Suprapubic skin (tissue), 4 donors: ENCODE data around the gene LIN54. TPM values are rescaled to one million over a fixed set of nuclear protein-coding genes. Genes with fewer than 3 reads are reported as not detected.
"Not testable (repeated sequence)": the region's sequence is repeated elsewhere in the genome, so short reads cannot be mapped to it uniquely, and the experiment has no call there.

Experiments
- DNase-seq, 2 donors: peaks; one replicate each; pipeline ENCODE4 v3.0.0-alpha.2; 2019; ENCODE audit warnings: low spot score in 2 of 2
- H3K27ac ChIP-seq: fragments of 200-600 bp; sonication (generic); one replicate; pipeline ENCODE4 v1.5.1; 2019
- H3K27me3 ChIP-seq: fragments of 200-600 bp; sonication (generic); one replicate; pipeline ENCODE4 v1.5.1; 2019
- H3K36me3 ChIP-seq: fragments of 200-600 bp; sonication (generic); one replicate; pipeline ENCODE4 v1.5.1; 2019
- H3K4me1 ChIP-seq: fragments of 200-600 bp; sonication (generic); one replicate; pipeline ENCODE4 v1.5.1; 2019
- H3K4me3 ChIP-seq: fragments of 200-600 bp; sonication (generic); one replicate; pipeline ENCODE4 v1.5.1; 2019; ENCODE audit warnings: mild to moderate bottlenecking
- H3K9me3 ChIP-seq: fragments of 200-600 bp; sonication (generic); one replicate; pipeline ENCODE4 v1.5.1; 2019
- EP300 ChIP-seq: sonication (generic); formaldehyde crosslinking; IDR thresholded peaks from one replicate; pipeline ENCODE4 v1.6.1; 2017; ENCODE audit warnings: antibody characterized with exemption
- POLR2A ChIP-seq, 2 donors: fragments of 450-650 bp; IDR thresholded peaks; one replicate each; pipeline ENCODE4 v1.6.1; 2017; ENCODE audit warnings: antibody characterized with exemption in 2 of 2, mild to moderate bottlenecking in 2 of 2, moderate library complexity in 2 of 2
- POLR2AphosphoS5 ChIP-seq, 3 donors: sonication (generic); formaldehyde crosslinking; IDR thresholded peaks; one replicate each; pipeline ENCODE4 v1.6.1; 2017; ENCODE audit warnings: antibody characterized with exemption in 3 of 3
- WGBS: methylation state at CpG from one replicate; pipeline ENCODE4 v1.1.5; 2018; 5-methylcytosine and 5-hydroxymethylcytosine counted together
- total RNA-seq, 4 donors: library from RNA; depleted of rRNA; stranded (reverse); fragments of >200 nt; gene quantifications; one replicate each; pipeline ENCODE4 v1.1.0, GENCODE V29; 2016
- TF ChIP-seq, protein P1 (sequence below), 2 donors: fragments of 200-600 bp in 1 of 2; fragments of 450-650 bp in 1 of 2; sonication (generic) in 1 of 2; IDR thresholded peaks; one replicate each; pipeline ENCODE4 v1.5.1; 2016 to 2019; ENCODE audit warnings: antibody characterized with exemption in 2 of 2, mild to moderate bottlenecking in 1 of 2, moderate library complexity in 1 of 2

The LIN54 gene
- total RNA-seq = 10 to 100 TPM in 3 of 4 donors, 1 to 10 TPM in 1; 8.6 to 17.4 (median 15.3) TPM

DNA sequence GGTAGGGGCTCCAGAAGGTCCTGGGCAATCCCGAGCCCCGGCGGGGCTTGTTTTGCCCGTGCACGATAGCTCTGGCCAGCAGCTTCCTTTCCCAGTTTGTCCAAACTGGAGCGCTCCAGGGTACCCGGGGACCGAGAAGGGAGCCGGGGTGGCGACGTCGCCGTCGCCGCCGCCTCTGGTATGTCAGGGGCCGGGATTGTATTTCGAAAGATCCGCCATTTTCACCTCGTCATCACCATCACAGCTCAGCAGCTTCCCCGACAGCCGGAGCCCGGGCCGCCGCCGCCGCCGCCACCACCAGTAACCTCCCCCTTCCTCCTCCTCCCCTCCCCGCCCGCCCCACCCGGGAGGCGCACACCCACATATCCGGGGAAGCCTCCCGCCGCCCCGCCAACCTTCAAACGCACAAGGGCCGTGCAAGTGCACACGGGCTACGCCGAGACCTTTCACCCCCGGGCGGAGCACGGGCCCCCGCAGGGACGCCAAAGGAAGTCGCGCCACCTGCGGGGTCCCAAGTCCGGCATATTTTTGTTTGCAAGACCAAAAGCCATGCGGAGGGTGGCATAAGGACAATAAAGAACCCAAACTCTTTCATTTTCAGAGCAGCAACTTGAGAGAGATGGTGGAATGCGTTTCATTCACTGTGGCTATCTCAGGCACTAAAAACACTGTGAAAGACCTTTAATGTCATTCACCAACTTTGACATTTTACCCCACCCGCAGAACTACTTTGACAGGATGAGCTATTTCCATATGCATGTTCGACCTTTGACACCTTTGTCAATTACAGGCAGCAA lies at the start of gene LIN54:
TSS of gene LIN54 (minus strand) at position 302 of the 797 bp plus-strand sequence. CDS start 25,979 bp downstream, outside the sequence.
- TF ChIP-seq EP300 (no peak), POLR2A (IDR thresholded peaks at IDR 0.05) (no peak), POLR2AphosphoS5 (IDR thresholded peaks at IDR 0.05) (no peak)
- TF ChIP-seq, protein P1, sequence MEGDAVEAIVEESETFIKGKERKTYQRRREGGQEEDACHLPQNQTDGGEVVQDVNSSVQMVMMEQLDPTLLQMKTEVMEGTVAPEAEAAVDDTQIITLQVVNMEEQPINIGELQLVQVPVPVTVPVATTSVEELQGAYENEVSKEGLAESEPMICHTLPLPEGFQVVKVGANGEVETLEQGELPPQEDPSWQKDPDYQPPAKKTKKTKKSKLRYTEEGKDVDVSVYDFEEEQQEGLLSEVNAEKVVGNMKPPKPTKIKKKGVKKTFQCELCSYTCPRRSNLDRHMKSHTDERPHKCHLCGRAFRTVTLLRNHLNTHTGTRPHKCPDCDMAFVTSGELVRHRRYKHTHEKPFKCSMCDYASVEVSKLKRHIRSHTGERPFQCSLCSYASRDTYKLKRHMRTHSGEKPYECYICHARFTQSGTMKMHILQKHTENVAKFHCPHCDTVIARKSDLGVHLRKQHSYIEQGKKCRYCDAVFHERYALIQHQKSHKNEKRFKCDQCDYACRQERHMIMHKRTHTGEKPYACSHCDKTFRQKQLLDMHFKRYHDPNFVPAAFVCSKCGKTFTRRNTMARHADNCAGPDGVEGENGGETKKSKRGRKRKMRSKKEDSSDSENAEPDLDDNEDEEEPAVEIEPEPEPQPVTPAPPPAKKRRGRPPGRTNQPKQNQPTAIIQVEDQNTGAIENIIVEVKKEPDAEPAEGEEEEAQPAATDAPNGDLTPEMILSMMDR (IDR thresholded peaks at IDR 0.05) = no peak
- peak within 1 kb of the TSS; percentile 90 for H3K4me3 ChIP-seq
- WGBS = under 1% methylated on average over 34 of the region's 54 CpGs
- DNase-seq = peak; percentile 92 to 94
- no peaks in the 10 kb centered on the region for H3K36me3 ChIP-seq
- H3K27ac ChIP-seq = peak within 1 kb of the TSS; percentile 94
- H3K27me3 ChIP-seq = no peaks in the 10 kb centered on the region
- peaks cover 39% of the 10 kb centered on the region for H3K4me1 ChIP-seq
- no peaks in the 10 kb centered on the region for H3K9me3 ChIP-seq

- no peaks in the 10 kb centered on the region for H3K27me3 ChIP-seq
- no peaks in the 10 kb centered on the region for H3K9me3 ChIP-seq
- H3K27ac ChIP-seq = no peak overlapping the region
- peaks cover 67% of the 10 kb centered on the region for H3K36me3 ChIP-seq
- H3K4me1 ChIP-seq = no peaks in the 10 kb centered on the region
- no peak overlapping the region for H3K4me3 ChIP-seq
- DNase-seq = no peak
- TF ChIP-seq EP300 (no peak), POLR2AphosphoS5 (IDR thresholded peaks at IDR 0.05) (no peak), POLR2A (IDR thresholded peaks at IDR 0.05) (no peak)
- TF ChIP-seq, protein P1 (IDR thresholded peaks at IDR 0.05) = no peak
These were observed 44.3 kb upstream of the LIN54 start for GRCh38 chr4:83054928-83055327.

- not testable (repeated sequence) for H3K4me1 ChIP-seq, H3K9me3 ChIP-seq, H3K4me3 ChIP-seq, H3K27me3 ChIP-seq, DNase-seq, H3K27ac ChIP-seq
- 93% methylated on average over 8 of the region's 8 CpGs for WGBS
- peaks cover 38% of the 10 kb centered on the region for H3K36me3 ChIP-seq
These were observed 38.2 kb upstream of the LIN54 start for GRCh38 chr4:83048781-83049180.

- H3K27ac ChIP-seq = no peak overlapping the region
- H3K4me3 ChIP-seq = no peak overlapping the region
- TF ChIP-seq, protein P1 (IDR thresholded peaks at IDR 0.05) = no peak
- TF ChIP-seq POLR2A (IDR thresholded peaks at IDR 0.05) = no peak
- TF ChIP-seq EP300 = no peak
- TF ChIP-seq POLR2AphosphoS5 (IDR thresholded peaks at IDR 0.05) = no peak
- no peaks in the 10 kb centered on the region for H3K9me3 ChIP-seq
- H3K4me1 ChIP-seq = peaks cover 7% of the 10 kb centered on the region
- 83% methylated on average over 8 of the region's 8 CpGs for WGBS
- DNase-seq = no peak
- H3K27me3 ChIP-seq = no peaks in the 10 kb centered on the region
- peaks cover 25% of the 10 kb centered on the region for H3K36me3 ChIP-seq
These were observed 36.3 kb upstream of the LIN54 start for GRCh38 chr4:83046693-83047473.

DNA sequence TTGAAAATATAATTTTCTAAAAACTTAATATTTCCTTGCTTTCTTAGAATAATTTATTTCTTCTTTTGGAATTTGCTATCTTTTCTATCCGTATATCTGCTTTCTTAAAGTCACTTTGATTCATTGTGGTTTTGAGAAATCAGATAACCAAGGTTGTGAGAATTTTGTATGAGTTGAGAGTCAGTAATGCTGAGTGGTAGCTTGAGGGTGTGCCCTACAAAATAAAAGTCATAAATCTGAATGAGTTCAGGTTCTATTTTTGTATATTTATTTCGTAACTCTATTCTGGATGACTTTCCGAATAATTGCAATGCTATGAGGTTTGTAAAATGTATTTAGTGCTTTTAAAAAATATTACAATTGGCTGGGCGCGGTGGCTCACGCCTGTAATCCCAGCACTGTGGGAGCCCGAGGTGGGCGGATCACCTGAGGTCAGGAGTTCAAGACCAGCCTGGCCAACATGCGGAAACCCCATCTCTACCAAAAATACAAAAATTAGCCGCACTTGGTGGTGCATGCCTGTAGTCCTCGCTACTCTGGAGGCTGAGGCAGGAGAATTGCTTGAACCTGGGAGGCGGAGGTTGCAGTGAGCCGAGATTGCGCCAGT lies 33.3 kb upstream of the LIN54 start:
- no peak for DNase-seq
- no peak for TF ChIP-seq POLR2A (IDR thresholded peaks at IDR 0.05)
- TF ChIP-seq POLR2AphosphoS5 (IDR thresholded peaks at IDR 0.05) = no peak
- TF ChIP-seq, protein P1 (IDR thresholded peaks at IDR 0.05) = no peak
- TF ChIP-seq EP300 = no peak
- no peaks in the 10 kb centered on the region for H3K27me3 ChIP-seq
- no peak overlapping the region for H3K4me3 ChIP-seq
- no peak overlapping the region for H3K27ac ChIP-seq
- peaks cover 7% of the 10 kb centered on the region for H3K4me1 ChIP-seq
- no peaks in the 10 kb centered on the region for H3K9me3 ChIP-seq
- H3K36me3 ChIP-seq = no peaks in the 10 kb centered on the region
- WGBS = 61% methylated on average over 14 of the region's 14 CpGs

DNA sequence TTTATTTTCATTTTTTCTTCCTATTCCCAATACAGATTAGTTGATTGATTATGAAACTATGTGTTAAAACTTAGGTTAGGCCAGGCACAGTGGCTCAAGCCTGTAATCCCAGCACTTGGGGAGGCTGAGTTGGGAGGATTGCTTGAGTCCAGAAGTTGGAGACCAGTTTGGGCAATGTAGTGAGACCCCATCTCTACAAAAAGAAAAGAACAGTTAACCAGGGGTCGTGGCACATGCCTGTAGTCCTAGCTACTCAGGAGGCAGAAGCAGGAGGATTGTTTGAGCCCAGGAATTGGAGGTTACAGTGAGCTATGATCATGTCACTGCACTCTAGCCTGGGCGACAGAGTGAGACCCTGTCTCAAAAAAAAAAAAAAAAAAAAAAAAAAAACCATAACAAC lies 32.5 kb upstream of the LIN54 start:
- not testable (repeated sequence) for H3K9me3 ChIP-seq, H3K27me3 ChIP-seq, DNase-seq, H3K27ac ChIP-seq, H3K36me3 ChIP-seq, H3K4me1 ChIP-seq, H3K4me3 ChIP-seq
- WGBS = 100% methylated on average over 2 of the region's 2 CpGs
